ENCODE data around the gene ECT2. TPM values are rescaled to one million over a fixed set of nuclear protein-coding genes. Genes with fewer than 3 reads are reported as not detected.
"Not testable (repeated sequence)": the region's sequence is repeated elsewhere in the genome, so short reads cannot be mapped to it uniquely, and the experiment has no call there.

ECT2 gene
- polyA plus RNA-seq, 4 donors: 33.7 to 45.3 (median 39.3) TPM

DNA sequence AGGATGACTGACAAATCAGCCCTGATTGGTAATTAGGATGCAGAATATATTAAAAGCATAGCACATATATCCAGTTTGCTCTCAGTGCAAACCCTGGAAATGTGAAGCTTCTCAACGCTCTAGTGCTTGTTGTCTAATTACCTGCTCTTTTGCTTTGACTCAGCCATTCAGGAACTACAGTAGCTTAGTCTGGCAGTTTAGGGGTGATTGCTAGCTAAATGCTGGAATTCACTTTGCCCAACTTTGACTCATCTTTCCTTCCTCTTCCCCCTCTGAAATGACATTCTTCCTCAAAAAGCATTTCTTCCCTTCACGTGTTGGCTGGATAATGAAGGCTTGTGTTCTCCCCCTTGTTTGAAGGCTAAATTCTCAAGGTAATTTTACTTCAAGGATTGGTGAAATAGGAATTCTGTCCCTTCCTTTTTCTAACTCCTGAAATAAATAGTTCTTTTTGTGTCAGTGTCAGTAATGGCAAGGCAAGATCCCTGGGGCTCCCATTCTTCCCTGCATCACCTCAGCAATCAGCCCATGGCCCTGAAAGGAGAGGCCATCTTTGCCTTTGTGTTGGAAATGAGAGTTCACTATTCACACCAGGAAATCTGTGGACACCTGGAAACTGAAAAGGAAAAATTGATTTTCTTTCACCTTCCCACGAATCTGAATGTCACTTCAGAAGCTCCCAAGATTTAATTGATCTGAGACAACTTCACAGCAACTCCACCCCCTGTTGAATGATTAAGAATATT is 103.6 kb downstream of the ECT2 start:
- DNase-seq (ENCODE audit: low read depth in 4 of 4, low spot score in 3 of 4): no peak

DNA sequence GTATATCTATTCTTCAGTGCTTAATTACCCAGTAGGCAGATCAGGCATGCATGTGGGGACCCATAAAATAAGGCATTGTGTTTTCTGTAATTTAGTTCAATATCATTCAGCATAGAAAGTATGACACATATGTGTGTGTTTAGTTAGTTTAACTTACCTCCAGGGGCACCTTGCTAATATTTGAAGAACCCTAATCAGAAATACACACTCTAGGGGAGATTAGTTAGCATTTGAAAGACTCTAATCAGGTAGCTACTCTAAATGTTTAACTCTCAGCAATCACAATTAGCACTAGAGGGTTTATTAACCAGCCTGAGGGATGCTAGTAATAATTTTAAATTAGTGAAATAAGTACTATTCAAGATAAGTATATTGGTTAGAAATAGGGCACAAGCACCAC is 104.5 kb downstream of the ECT2 start:
- DNase-seq (ENCODE audit: low read depth in 4 of 4, low spot score in 3 of 4): no peak

DNA sequence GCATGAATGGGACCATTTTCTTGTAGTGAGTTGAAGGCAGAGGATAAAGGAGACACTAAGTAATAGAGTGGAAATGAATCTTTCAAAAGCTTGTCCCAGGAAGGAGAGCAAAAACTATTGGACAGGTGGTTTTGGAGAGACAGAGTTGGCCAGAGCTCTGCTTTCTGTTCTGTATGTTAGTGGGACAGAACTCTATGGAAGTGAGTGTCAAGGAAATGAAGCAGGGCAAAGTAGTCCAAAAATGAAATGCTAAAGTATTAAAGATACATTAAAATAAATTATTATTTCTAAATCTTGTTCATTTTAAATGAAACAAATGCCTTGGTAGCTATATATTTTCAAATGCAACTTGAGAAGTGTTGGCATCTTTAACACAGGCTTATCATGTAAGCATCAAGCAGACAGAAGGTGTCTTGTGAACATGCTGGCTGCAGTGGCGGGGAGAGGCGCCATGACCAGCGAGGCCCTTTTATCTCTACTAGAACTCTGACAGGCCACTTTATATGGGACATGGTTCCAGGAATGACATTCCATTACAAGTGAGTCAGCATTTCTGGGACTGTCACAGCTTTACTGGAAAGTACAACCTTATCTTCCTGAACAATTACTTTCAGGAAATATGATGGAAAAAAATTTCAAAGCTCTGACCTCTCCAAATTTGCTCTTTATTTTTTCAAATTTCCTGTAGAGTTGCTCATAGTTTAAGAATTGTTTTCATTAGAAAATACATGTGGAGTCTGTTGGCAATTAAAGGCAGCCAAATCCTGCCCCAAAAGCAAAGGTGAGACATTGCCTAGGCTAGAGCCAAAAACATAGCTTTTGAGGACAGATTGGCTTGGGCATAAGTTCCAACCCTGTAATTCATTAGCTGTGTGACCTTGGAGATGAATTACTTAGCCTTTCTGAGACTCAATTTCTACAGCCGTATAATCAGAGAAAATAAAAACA is 106.5 kb downstream of the ECT2 start:
- DNase-seq (ENCODE audit: low read depth in 4 of 4, low spot score in 3 of 4): no peak

DNA sequence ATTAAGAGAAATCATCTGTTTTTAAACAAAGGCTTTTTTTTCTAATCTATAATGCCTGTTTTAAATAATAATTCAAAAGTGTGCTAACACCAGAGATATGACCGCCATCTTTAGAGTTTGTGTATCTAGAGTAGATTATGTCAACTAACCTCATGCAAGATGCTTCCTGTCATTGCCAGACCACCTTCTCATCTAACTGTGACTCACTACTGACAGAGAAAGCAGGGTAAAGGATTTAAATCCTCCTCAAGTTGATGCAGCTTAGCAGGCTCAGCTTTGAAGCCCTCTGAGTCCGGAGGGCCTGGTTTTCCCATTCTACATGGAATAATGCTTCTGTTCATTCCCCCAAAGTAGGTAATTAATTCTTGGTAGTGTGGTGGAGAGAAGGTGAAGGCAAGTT is 108.5 kb downstream of the ECT2 start:
- DNase-seq (ENCODE audit: low read depth in 4 of 4, low spot score in 3 of 4): no peak

DNA sequence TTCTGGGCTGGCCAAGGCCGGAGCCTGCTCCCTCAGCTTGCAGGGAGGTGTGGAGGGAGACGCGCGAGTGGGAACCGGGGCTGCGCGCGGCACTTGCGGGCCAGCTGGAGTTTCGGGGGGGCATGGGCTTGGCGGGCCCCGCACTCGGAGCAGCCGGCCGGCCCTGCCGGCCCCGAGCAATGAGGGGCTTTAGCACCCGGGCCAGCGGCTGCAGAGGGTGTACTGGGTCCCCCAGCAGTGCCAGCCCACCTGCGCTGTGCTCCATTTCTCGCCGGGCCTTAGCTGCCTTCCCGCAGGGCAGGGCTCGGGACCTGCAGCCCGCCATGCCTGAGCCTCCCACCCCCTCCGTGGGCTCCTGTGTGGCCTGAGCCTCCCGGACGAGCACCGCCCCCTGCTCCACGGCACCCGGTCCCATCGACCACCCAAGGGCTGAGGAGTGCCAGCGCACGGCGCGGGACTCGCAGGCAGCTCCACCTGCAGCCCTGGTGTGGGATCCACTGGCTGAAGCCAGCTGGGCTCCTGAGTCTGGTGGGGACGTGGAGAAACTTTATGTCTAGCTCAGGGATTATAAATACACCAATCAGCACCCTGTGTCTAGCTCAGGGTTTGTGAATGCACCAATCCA is 116.3 kb downstream of the ECT2 start:
- not testable (repeated sequence) for DNase-seq (ENCODE audit: low read depth in 4 of 4, low spot score in 3 of 4)

DNA sequence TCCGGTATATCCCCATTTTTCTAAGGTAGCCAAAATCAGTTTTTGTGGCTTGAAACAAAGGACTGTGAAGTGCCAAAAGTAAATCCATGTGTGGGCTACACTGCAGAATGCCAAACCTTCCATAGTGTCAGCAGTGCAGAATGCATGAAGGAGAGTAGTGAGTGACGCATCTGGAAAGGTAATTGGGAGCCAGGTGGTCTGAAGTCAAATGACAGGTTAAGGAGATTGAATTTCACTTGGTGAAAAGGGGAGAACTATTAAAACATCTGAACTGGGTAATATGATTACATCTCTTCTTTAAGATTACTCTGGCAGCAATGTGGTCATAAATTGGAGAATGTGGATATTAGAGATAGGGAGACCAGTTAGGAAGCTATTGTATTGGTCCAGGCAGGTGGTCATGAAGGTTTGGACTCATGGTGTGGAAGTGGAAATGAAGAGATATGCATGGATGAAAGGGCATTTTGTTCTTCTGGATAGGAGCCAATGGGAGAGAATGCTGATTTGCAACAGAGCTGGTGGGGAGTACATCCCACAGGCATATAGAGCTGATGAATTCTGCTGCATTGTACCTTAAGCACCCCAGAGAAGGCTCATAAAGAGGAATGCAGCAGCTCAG is 118.2 kb downstream of the ECT2 start:
- no peak for DNase-seq (ENCODE audit: low read depth in 4 of 4, low spot score in 3 of 4)

DNA sequence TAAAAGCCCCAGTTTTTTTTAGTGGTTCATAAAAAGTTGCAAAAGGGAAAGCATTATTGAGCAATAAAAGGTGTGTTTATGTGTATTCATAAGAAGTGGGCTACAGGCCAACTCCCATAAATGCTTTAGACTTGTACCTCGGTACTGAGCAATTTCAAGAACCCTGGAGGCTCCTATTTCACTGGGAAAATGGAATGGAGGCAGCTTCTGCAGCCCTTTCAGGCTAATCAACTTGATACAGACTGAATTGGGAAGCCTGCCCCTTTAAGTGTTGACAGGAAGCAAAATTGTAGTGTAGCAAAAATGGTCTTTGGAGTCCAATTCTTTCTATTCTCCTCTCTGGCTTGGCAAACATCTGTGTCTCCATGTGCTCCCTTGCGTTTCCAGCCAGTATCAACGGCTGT is 118.8 kb downstream of the ECT2 start:
- no peak for DNase-seq (ENCODE audit: low read depth in 4 of 4, low spot score in 3 of 4)

DNA sequence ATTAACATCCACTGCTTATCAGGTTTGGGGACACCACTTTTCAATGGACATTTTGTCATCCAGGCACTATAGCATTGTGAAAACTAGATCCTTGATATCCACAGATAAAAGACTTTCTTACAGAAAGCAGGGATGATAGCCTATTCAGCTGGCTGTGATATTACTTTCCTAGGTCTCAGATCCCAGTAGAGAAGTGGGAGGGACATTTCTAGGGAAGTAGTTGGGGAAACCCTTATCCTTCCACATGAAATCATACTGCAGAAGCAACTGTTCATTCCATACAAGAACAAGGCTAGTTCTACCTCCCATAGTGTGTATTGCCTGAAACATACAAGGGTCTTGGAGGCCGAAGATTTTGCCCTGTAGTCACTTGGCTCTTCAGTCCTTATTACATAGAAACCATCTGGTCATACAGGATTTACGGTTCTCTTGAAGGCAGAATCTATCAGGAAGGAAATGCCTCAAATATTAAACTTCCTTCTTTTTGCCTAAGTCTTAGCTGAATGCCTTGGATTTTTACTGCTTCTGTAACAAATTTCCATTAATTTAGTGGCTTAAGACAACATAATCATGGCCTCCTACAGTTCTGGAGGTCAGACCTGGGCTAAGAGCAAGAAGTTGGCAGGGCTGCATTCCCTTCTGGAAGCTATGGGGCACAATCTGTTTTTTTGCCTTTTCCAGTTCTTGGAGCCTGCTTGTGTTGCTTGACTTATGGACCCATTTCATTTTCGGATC is 119.4 kb downstream of the ECT2 start:
- no peak for DNase-seq (ENCODE audit: low read depth in 4 of 4, low spot score in 3 of 4)

Other genes with a start within 250 kb of the ECT2 start
- 10 to 100 TPM; 38.7 to 72.0 (median 47.7) TPM for gene TNFSF10, start 227.3 kb upstream of the ECT2 start, polyA plus RNA-seq (ENCODE audit: insufficient read length in 4 of 4)
- gene NCEH1, start 39.7 kb upstream of the ECT2 start, polyA plus RNA-seq (ENCODE audit: insufficient read length in 4 of 4): 1 to 10 TPM; 4.6 to 5.9 (median 4.9) TPM

All from right renal pelvis (tissue), 4 donors.